A549 (cell line): ENCODE data around the gene DBNDD1. TPM values are rescaled to one million over a fixed set of nuclear protein-coding genes. Genes with fewer than 3 reads are reported as not detected.

Experiments used
- ATAC-seq, 2 experiments: fragments of 200-7000 bp in 1 of 2; fragments of >200 bp in 1 of 2; cut with Nextera tagmentation in 1 of 2; cut with Tn5 transposase in 1 of 2; 3 replicates each; pipeline versions ENCODE4 v1.8.0 to v1.9.1; 2018 to 2020; ENCODE audit warnings: mild to moderate bottlenecking in 1 of 2, moderate library complexity in 1 of 2
- CTCF ChIA-PET: fragments of 300-600 bp; sonication (Branson Sonifier 250); formaldehyde crosslinking; extraction: SDS; loops from one replicate; lab custom pipeline; 2021; ENCODE audit warnings: antibody characterized with exemption, inconsistent platforms; lab: Yijun Ruan, JAX
- POLR2A ChIA-PET: fragments of 350-600 bp; formaldehyde crosslinking; extraction: SDS; loops from one replicate; lab custom pipeline; 2021; ENCODE audit warnings: antibody characterized with exemption, inconsistent platforms; lab: Yijun Ruan, JAX
- DNase-seq, 2 experiments: peaks; one replicate each; pipeline versions ENCODE4 v3.0.0 to v3.0.0-alpha.2; 2011 to 2016; ENCODE audit warnings: low read depth in 1 of 2, low spot score in 1 of 2
- FAIRE-seq: peaks from 2 replicates; lab custom pipeline; 2011; peaks lifted over from hg19 to GRCh38; lab: Jason Lieb, UNC
- H3K27ac ChIP-seq, 2 experiments: fragments of >200 bp; sonication (Bioruptor Twin); formaldehyde crosslinking; 3 replicates each; pipeline ENCODE4 v1.5.1; 2016 to 2017
- H3K4me1 ChIP-seq: fragments of >200 bp; sonication (Bioruptor Twin); formaldehyde crosslinking; 3 replicates; pipeline ENCODE4 v1.6.1; 2016
- H3K4me2 ChIP-seq: fragments of >200 bp; sonication (Bioruptor Twin); formaldehyde crosslinking; 3 replicates; pipeline ENCODE4 v1.6.1; 2016
- H3K4me3 ChIP-seq: fragments of >200 bp; sonication (Bioruptor Twin); formaldehyde crosslinking; 3 replicates; pipeline ENCODE4 v1.5.1; 2016
- H3K9me3 ChIP-seq: fragments of >200 bp; sonication (Bioruptor Twin); formaldehyde crosslinking; 3 replicates; pipeline ENCODE4 v1.6.1; 2016
- CEBPB ChIP-seq, 2 experiments: fragments of >200 bp in 1 of 2; sonication (Bioruptor Twin) in 1 of 2; formaldehyde crosslinking in 1 of 2; IDR thresholded peaks; 2 replicates each; pipeline ENCODE4 v1.6.1; 2012 to 2016
- CHD2 ChIP-seq: fragments of 150-350 bp; IDR thresholded peaks from 2 replicates; pipeline ENCODE4 v1.6.1; 2014; ENCODE audit warnings: low read length; ENCODE audit not compliant: partially characterized antibody
- EHF ChIP-seq: fragments of 250-450 bp; sonication (Bioruptor Pico); IDR thresholded peaks from 2 replicates; pipeline ENCODE4 v1.5.0; 2020; ENCODE audit warnings: mild to moderate bottlenecking
- FOSB ChIP-seq: fragments of 250-450 bp; sonication (Bioruptor Pico); IDR thresholded peaks from 2 replicates; pipeline ENCODE4 v1.5.0; 2020; ENCODE audit warnings: mild to moderate bottlenecking, moderate library complexity
- FOSL2 ChIP-seq, 2 experiments: fragments of 450-650 bp in 1 of 2; fragments of >200 bp in 1 of 2; sonication (Bioruptor Twin) in 1 of 2; formaldehyde crosslinking; IDR thresholded peaks; 2 replicates each; pipeline versions ENCODE4 v1.5.0 to v1.6.1; 2016 to 2020; ENCODE audit warnings: mild to moderate bottlenecking in 1 of 2, moderate library complexity in 1 of 2
- FOXS1 ChIP-seq: fragments of 250-450 bp; sonication (Bioruptor Pico); IDR thresholded peaks from 2 replicates; pipeline ENCODE4 v1.5.0; 2020; ENCODE audit warnings: mild to moderate bottlenecking, moderate library complexity
- GATA3 ChIP-seq: IDR thresholded peaks from 2 replicates; pipeline ENCODE4 v1.6.1; 2012; ENCODE audit warnings: borderline replicate concordance
- JUNB ChIP-seq: fragments of >200 bp; sonication (Bioruptor Twin); formaldehyde crosslinking; IDR thresholded peaks from 2 replicates; pipeline ENCODE4 v1.6.1; 2016
- MAZ ChIP-seq: fragments of 150-350 bp; IDR thresholded peaks from 2 replicates; pipeline ENCODE4 v1.6.1; 2014; ENCODE audit warnings: antibody characterized with exemption, low read depth, low read length, borderline replicate concordance
- MYC ChIP-seq: IDR thresholded peaks from 2 replicates; pipeline ENCODE4 v1.6.1; 2012; ENCODE audit warnings: mild to moderate bottlenecking, inconsistent platforms, low read length, improper control_type of control experiment, borderline replicate concordance
- POLR2A ChIP-seq: IDR thresholded peaks from 2 replicates; pipeline ENCODE4 v1.6.1; 2012; ENCODE audit warnings: mild to moderate bottlenecking, low read length
- RAD21 ChIP-seq, 2 experiments: fragments of >200 bp in 1 of 2; sonication (Bioruptor Twin) in 1 of 2; formaldehyde crosslinking in 1 of 2; IDR thresholded peaks in 1 of 2; conservative IDR thresholded peaks in 1 of 2; 2 replicates in 1 of 2; 3 replicates in 1 of 2; pipeline ENCODE4 v1.6.1; 2012 to 2018; ENCODE audit warnings: inconsistent platforms in 1 of 2
- RARB ChIP-seq: fragments of 250-450 bp; sonication (Bioruptor Pico); IDR thresholded peaks from 2 replicates; pipeline ENCODE4 v1.8.0; 2021; ENCODE audit warnings: mild to moderate bottlenecking, moderate library complexity
- RNF2 ChIP-seq: fragments of 200-600 bp; sonication (generic); IDR thresholded peaks from 2 replicates; pipeline ENCODE4 v1.6.1; 2016; ENCODE audit warnings: low read depth, mild to moderate bottlenecking, antibody characterized with exemption, moderate library complexity, borderline replicate concordance
- ZFP36 ChIP-seq: fragments of 450-650 bp; IDR thresholded peaks from 2 replicates; pipeline ENCODE4 v1.6.1; 2014; ENCODE audit warnings: borderline replicate concordance; ENCODE audit not compliant: partially characterized antibody
- ZNF302 ChIP-seq: fragments of 250-450 bp; sonication (Bioruptor Pico); IDR thresholded peaks from 2 replicates; pipeline ENCODE4 v1.9.0; 2021; ENCODE audit warnings: inconsistent platforms, mild to moderate bottlenecking, moderate library complexity
- ZSCAN20 ChIP-seq: fragments of 250-450 bp; sonication (Bioruptor Pico); IDR thresholded peaks from 2 replicates; pipeline ENCODE4 v1.8.0; 2022; ENCODE audit warnings: mild to moderate bottlenecking, moderate library complexity
- WGBS: methylation state at CpG from one replicate; pipeline ENCODE4 v1.1.6; 2017; ENCODE audit errors: missing lambda C conversion rate; 5-methylcytosine and 5-hydroxymethylcytosine counted together
- polyA plus RNA-seq, 4 experiments: library from polyadenylated mRNA; depleted of rRNA in 3 of 4; stranded (reverse); fragments of >200 nt; fragmentation: RNase III in 1 of 4; extraction: RNeasy Plus Mini Kit Qiagen cat#74134 plus additional on column Dnase treatment in 1 of 4; gene quantifications; 2 replicates in 3 of 4; 3 replicates in 1 of 4; pipeline ENCODE4 v1.2.3, GENCODE V29; 2011 to 2017
- TF ChIP-seq, protein P1 (sequence below): fragments of 250-450 bp; sonication (Bioruptor Pico); IDR thresholded peaks from 2 replicates; pipeline ENCODE4 v1.5.0; 2021; ENCODE audit warnings: mild to moderate bottlenecking, moderate library complexity, borderline replicate concordance
- TF ChIP-seq, protein P2 (sequence below): IDR thresholded peaks from 2 replicates; pipeline ENCODE4 v1.6.1; 2012
- TF ChIP-seq, protein P3 (sequence below): IDR thresholded peaks from 2 replicates; pipeline ENCODE4 v1.6.1; 2012; ENCODE audit warnings: low read depth, borderline replicate concordance

Gene DBNDD1
- polyA plus RNA-seq, 2 of the 4 experiments (the other 2 are of a cell fraction), result 23.0 to 43.8 TPM

DNA sequence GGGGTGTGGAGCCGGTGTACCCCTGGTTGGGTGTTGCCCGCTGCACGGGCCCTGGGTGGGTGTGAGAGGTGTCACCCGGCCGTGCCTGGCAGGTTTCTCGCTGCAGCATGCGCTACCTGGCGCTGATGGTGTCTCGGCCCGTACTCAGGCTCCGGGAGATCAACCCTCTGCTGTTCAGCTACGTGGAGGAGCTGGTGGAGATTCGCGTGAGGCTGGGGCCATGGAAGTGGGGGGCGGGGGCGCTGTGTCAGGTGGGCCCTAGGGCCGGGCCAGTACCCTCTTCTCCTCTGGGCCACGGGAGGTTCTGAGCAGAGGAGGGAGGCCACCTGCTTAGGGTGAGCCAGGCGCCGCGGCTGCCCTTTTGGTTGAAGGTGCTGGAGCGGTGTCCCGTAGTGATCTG, 57.3 kb downstream of the DBNDD1 start:
- ChIA-PET CTCF (no interaction called here), POLR2A (no interaction called here)
- FAIRE-seq (no peak), DNase-seq (no peak), ATAC-seq (no peak)
- WGBS, result 96% methylated on average over 23 of the region's 23 CpGs
- Histone ChIP-seq H3K4me2 (no peak overlapping the region), H3K4me1 (no peaks in the 10 kb centered on the region), H3K4me3 (no peak overlapping the region), H3K27ac (no peak overlapping the region), H3K9me3 (no peaks in the 10 kb centered on the region)
- TF ChIP-seq ZNF302 (no peak), POLR2A (no peak), CHD2 (no peak), RARB (CRISPR knock-in tag) (no peak)
- TF ChIP-seq, protein P1, sequence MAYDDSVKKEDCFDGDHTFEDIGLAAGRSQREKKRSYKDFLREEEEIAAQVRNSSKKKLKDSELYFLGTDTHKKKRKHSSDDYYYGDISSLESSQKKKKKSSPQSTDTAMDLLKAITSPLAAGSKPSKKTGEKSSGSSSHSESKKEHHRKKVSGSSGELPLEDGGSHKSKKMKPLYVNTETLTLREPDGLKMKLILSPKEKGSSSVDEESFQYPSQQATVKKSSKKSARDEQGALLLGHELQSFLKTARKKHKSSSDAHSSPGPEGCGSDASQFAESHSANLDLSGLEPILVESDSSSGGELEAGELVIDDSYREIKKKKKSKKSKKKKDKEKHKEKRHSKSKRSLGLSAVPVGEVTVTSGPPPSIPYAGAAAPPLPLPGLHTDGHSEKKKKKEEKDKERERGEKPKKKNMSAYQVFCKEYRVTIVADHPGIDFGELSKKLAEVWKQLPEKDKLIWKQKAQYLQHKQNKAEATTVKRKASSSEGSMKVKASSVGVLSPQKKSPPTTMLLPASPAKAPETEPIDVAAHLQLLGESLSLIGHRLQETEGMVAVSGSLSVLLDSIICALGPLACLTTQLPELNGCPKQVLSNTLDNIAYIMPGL (CRISPR knock-in tag), result no peak

DNA sequence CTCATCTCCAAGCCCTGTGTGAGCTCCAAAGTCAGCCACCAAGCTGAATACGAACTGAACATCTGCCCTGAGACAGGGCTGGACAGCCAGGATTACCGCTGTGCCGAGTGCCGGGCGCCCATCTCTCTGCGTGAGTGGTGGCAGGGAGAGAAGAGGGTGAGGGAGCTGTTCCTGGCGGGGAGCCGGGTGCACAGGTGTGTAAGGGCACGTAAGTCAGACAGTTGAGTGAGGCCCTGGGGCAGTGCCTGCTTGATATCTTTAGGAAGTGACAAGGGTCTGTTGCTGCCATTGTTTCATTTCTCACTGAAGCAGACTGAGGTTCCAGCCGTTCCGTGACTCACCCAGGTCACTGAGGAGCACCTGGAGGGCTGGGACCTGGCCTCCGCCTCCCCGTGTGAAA, 58.3 kb downstream of the DBNDD1 start:
- Histone ChIP-seq H3K4me2 (no peak overlapping the region), H3K27ac (no peak overlapping the region), H3K4me3 (no peak overlapping the region), H3K4me1 (no peaks in the 10 kb centered on the region), H3K9me3 (no peaks in the 10 kb centered on the region)
- ChIA-PET CTCF (interaction anchor here (1.6 to 2.8 kb wide), 2 partner anchors 9 to 11 kb away, joined by 7 to 8 read pairs; no protein-coding TSS in a partner anchor), POLR2A (no interaction called here)
- 96% methylated on average over 13 of the region's 13 CpGs for WGBS
- TF ChIP-seq, protein P2, sequence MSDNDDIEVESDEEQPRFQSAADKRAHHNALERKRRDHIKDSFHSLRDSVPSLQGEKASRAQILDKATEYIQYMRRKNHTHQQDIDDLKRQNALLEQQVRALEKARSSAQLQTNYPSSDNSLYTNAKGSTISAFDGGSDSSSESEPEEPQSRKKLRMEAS, result no peak
- no peak for TF ChIP-seq EHF (CRISPR knock-in tag)
- TF ChIP-seq FOXS1 (CRISPR knock-in tag), result no peak
- TF ChIP-seq RNF2, result no peak
- TF ChIP-seq, protein P3, sequence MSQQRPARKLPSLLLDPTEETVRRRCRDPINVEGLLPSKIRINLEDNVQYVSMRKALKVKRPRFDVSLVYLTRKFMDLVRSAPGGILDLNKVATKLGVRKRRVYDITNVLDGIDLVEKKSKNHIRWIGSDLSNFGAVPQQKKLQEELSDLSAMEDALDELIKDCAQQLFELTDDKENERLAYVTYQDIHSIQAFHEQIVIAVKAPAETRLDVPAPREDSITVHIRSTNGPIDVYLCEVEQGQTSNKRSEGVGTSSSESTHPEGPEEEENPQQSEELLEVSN, result no peak
- TF ChIP-seq, protein P1 (CRISPR knock-in tag), result no peak
- no peak for TF ChIP-seq FOSL2 (IDR thresholded peaks at IDR 0.05)
- no peak for TF ChIP-seq FOSL2 (CRISPR knock-in tag; IDR thresholded peaks at IDR 0.05)
- TF ChIP-seq MAZ, result no peak
- TF ChIP-seq RAD21 (conservative IDR thresholded peaks at IDR 0.05 in 1 of 2, IDR thresholded peaks at IDR 0.05 in 1 of 2), result no peak
- no peak for TF ChIP-seq GATA3
- no peak for TF ChIP-seq CEBPB (IDR thresholded peaks at IDR 0.05)
- TF ChIP-seq MYC, result no peak
- TF ChIP-seq FOSB (CRISPR knock-in tag), result no peak
- TF ChIP-seq POLR2A, result no peak
- no peak for TF ChIP-seq JUNB
- ATAC-seq (no peak), DNase-seq (no peak), FAIRE-seq (no peak)

DNA sequence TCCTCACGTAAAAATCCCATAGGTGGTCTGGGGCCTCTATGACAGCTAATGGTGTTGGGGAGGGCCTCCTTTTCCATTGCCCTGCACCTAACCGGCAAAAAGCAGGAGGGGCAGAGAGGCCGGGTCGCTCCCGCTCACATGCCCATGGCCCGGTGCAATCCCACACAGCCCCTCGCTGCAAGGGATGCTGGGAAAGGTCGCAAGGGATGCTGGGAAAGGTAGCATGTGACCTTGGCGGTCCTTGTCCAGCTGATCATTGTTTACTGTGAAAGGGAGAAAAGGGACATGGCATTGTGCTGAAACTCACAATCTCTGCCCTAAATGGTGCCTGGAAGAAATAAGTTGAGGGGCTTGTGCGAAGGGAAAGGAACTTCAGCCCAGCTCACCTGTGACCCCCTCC, 60.7 kb downstream of the DBNDD1 start:
- no peak overlapping the region for H3K4me3 ChIP-seq
- H3K27ac ChIP-seq, result no peak overlapping the region
- H3K9me3 ChIP-seq, result no peaks in the 10 kb centered on the region
- FAIRE-seq (no peak), ATAC-seq (no peak), DNase-seq (no peak)
- H3K4me2 ChIP-seq, result no peak overlapping the region
- ChIA-PET CTCF (interaction anchor here (0.9 to 2.8 kb wide), 3 partner anchors 9 to 97 kb away, joined by 4 to 8 read pairs (median 7); no protein-coding TSS in a partner anchor), POLR2A (interaction anchor here (0.9 kb wide), 1 partner anchor 14 kb away, joined by 3 read pairs; no protein-coding TSS in a partner anchor)
- no peaks in the 10 kb centered on the region for H3K4me1 ChIP-seq
- WGBS, result 94% methylated on average over 10 of the region's 10 CpGs
- TF ChIP-seq ZSCAN20 (CRISPR knock-in tag) (no peak), ZFP36 (no peak)
